IPS-15b (cell line): ENCODE measurements around the gene ACOX3.
"Not testable (repeated sequence)": the region's sequence is repeated elsewhere in the genome, so short reads cannot be mapped to it uniquely, and the experiment has no call there.

Experiments
- H3K27me3 ChIP-seq: one replicate; pipeline ENCODE4 v1.6.1; 2013; ENCODE audit warnings: low read length; ENCODE audit not compliant: control insufficient read depth, insufficient read depth
- H3K36me3 ChIP-seq: one replicate; pipeline ENCODE4 v1.6.1; 2013; ENCODE audit warnings: low read length; ENCODE audit not compliant: control insufficient read depth, insufficient read depth
- H3K4me1 ChIP-seq: one replicate; pipeline ENCODE4 v1.6.1; 2013; ENCODE audit warnings: mild to moderate bottlenecking, low read length; ENCODE audit not compliant: control insufficient read depth, insufficient read depth
- H3K4me3 ChIP-seq: one replicate; pipeline ENCODE4 v1.5.1; 2013; ENCODE audit warnings: low read depth, low read length
- H3K9ac ChIP-seq: one replicate; pipeline ENCODE4 v1.6.1; 2013; ENCODE audit warnings: low read depth, mild to moderate bottlenecking, low read length
- H3K9me3 ChIP-seq: one replicate; pipeline ENCODE4 v1.6.1; 2013; ENCODE audit warnings: mild to moderate bottlenecking, low read length; ENCODE audit not compliant: control insufficient read depth, insufficient read depth

Gene ACOX3

DNA sequence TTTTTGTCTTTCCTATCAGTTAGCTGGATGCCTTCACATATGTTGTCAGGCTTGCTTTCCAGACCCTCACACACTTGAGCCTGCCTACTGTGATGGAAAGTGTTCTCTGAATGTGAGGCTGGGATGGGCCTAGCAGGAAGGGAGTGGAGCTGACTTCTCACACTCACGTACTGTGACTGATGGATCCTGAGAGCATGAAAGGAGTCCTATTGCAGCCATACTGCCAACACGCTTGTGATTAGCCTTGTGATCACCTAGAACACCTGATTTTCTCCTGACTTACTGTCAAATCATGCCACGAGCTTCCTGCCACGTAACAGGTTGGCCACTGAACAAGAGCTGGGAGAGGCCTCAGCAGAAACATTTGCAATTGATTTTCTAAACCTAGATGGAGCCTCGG is 49.9 kb downstream of the ACOX3 start:
- H3K9ac ChIP-seq, result no peak overlapping the region
- H3K4me1 ChIP-seq, result no peaks in the 10 kb centered on the region
- no peaks in the 10 kb centered on the region for H3K27me3 ChIP-seq
- no peaks in the 10 kb centered on the region for H3K9me3 ChIP-seq
- peaks cover 3% of the 10 kb centered on the region for H3K36me3 ChIP-seq
- H3K4me3 ChIP-seq, result no peak overlapping the region

DNA sequence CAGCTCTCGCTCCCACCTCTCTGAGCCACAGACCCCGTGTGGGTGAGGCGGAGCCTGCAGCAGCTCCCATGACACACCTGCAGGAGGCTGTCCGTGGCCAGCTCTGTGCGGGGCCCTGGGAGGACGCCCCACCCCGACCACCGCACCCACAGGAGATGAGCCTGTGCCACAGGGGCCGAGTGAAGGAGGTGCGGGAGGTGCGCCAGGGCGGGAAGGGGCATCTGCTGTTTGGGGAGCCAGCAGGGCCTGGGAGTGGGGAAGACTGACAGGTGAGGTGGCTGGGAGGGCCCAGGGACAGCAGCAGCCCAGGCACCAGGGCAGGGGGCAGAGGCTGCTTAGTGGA is 52.0 kb downstream of the ACOX3 start:
- H3K36me3 ChIP-seq, result peaks cover 3% of the 10 kb centered on the region
- no peaks in the 10 kb centered on the region for H3K9me3 ChIP-seq
- H3K4me3 ChIP-seq, result no peak overlapping the region
- no peaks in the 10 kb centered on the region for H3K27me3 ChIP-seq
- no peak overlapping the region for H3K9ac ChIP-seq
- no peaks in the 10 kb centered on the region for H3K4me1 ChIP-seq

DNA sequence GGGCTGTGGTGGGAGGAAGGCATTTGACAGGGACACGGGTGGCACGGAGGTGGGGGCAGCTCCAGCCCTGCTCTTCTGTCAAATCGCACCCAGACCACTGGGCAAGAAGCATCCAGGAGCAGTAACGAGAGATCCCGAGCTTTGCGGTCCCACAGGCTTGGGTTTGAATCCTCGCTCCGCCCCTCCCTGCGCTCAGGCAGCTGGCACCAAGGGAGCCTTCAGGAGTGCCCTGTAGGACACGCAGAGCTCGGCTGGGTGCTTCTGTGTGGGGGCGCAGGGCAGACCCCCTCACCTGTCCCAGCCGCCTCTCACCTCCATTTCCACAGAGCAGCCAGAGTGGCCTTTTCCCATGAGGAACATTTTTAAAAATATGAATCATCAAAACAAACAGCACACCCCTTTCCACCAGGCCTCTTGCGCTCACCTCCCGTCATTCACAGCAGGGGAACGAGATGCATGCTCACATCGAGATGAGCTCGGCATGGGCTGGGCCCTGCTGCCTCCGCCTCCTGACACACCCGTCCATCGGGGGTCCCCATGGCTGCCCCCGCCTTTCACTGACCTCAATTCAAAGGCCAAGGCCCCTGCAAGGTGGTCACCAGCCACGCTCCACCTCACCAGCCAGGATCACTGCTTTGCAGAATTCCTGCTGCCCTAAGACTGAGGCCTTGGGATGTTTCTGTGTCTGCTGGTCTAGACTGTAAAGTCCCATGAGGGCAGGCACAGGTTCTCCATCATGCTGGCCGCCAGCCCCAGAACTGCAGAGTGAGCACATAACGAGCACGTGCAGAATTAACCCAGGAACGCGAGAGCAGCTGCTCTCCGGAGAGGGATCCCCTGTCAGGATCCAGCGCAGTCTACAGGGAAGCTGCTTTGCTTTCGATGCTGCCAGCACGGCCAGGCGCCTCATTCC is 52.7 kb downstream of the ACOX3 start:
- Histone ChIP-seq H3K36me3 (peaks cover 3% of the 10 kb centered on the region), H3K9me3 (no peaks in the 10 kb centered on the region), H3K4me3 (no peak overlapping the region), H3K9ac (no peak overlapping the region), H3K27me3 (no peaks in the 10 kb centered on the region), H3K4me1 (no peaks in the 10 kb centered on the region)

DNA sequence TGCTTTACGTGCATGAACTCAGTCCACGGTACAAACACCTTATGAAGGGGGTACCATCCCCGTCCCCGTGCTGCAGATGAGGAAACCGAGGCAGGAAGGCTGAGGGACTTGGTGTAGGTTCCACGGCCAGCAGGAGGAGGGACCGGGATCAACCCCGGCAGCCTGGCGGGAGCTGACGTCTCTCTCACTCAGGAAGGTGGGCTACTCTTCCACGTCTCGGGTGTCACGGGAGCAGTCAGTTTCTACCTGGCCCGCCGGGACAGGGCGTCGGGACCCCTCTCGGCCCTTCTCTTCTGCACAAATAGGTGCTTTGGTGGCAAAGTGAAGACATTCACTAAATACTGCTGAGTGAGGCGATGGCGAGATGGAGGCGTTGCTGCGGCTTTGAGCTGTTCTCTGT is 53.3 kb downstream of the ACOX3 start:
- no peak overlapping the region for H3K9ac ChIP-seq
- no peaks in the 10 kb centered on the region for H3K4me1 ChIP-seq
- no peaks in the 10 kb centered on the region for H3K9me3 ChIP-seq
- no peaks in the 10 kb centered on the region for H3K27me3 ChIP-seq
- peaks cover 3% of the 10 kb centered on the region for H3K36me3 ChIP-seq
- no peak overlapping the region for H3K4me3 ChIP-seq

DNA sequence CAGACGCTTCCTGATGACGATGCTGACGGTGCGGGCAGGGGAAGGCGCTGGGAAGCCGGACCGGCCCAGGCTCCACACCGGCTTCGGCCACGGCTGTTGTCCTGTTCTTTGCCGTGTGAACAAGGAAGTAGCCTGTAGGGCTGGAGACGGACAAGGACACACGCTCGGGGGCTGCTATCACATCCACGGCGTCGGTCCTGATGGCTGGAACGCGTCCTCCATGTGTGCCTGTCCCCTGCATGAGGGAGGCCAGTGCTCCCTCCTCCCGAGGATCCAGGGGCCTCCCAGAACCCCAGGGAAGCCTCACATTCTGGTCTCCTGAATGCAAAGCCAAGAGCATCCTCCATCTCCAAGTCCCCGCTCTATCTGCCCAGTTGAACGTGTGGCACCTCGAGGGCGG is 53.8 kb downstream of the ACOX3 start:
- H3K9me3 ChIP-seq, result no peaks in the 10 kb centered on the region
- no peak overlapping the region for H3K9ac ChIP-seq
- no peaks in the 10 kb centered on the region for H3K27me3 ChIP-seq
- H3K4me1 ChIP-seq, result no peaks in the 10 kb centered on the region
- H3K36me3 ChIP-seq, result peaks cover 3% of the 10 kb centered on the region
- H3K4me3 ChIP-seq, result no peak overlapping the region

DNA sequence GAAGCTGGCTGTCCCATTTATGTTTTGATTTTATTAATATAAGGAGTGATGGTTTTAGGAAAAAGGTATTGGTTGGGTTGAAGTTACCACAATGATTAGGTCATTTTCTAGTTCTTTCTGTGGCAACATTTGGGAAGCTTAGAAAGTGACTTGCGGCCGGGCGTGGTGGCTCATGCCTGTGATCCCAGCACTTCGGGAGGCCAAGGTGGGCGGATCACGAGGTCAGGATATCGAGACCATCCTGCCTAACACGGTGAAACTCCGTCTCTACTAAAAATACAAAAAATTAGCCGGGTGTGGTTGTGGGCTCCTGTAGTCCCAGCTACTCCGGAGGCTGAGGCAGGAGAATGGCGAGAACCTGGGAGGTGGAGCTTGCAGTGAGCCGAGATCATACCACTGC is 54.4 kb downstream of the ACOX3 start:
- H3K4me3 ChIP-seq, H3K27me3 ChIP-seq, H3K4me1 ChIP-seq, H3K9me3 ChIP-seq, H3K36me3 ChIP-seq, H3K9ac ChIP-seq: not testable (repeated sequence)

DNA sequence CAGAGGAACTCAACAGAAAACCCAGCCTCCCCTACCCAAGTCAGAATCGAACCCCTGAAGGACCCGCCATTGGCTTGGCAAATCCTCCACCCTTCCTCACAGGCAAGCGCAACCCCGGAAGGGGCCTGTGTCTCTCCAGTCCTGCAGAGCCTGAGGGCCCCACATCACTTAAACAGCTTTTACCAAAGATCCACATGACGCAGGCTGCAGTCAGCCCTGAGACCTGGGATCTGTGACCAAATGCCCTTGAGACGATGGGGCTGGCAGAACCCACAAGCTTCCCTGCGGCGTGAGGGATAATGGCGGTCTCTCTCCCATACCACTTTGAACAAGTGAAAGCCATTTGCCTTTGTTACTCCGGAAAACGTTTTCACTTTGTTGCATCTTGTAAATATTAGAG is 54.9 kb downstream of the ACOX3 start:
- H3K27me3 ChIP-seq, result no peaks in the 10 kb centered on the region
- H3K4me1 ChIP-seq, result no peaks in the 10 kb centered on the region
- peaks cover 3% of the 10 kb centered on the region for H3K36me3 ChIP-seq

DNA sequence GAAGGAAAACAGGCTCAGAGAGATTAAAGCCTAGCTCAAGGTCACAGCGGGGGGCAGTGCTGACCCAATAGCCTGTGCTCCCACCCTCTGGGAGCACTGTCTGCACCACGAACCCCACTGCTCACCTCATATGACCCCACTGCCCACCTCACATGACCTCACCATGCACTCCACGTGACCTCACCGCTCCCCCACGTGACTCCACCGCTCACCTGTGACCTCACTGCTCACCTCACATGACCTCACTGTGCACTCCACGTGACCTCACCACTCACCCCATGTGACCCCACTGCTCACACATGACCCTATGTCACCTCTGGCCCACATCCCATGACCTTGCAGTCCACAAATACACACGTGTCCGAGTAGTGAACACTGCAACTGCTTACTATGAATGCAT is 55.4 kb downstream of the ACOX3 start:
- no peak overlapping the region for H3K4me3 ChIP-seq
- H3K4me1 ChIP-seq, result no peaks in the 10 kb centered on the region
- H3K9ac ChIP-seq, result no peak overlapping the region
- H3K36me3 ChIP-seq, result peaks cover 3% of the 10 kb centered on the region
- H3K9me3 ChIP-seq, result no peaks in the 10 kb centered on the region
- no peaks in the 10 kb centered on the region for H3K27me3 ChIP-seq

More for the DNA sequence above, 54.9 kb downstream of the ACOX3 start:
- no peak overlapping the region for H3K9ac ChIP-seq
- no peaks in the 10 kb centered on the region for H3K9me3 ChIP-seq
- no peak overlapping the region for H3K4me3 ChIP-seq

DNA sequence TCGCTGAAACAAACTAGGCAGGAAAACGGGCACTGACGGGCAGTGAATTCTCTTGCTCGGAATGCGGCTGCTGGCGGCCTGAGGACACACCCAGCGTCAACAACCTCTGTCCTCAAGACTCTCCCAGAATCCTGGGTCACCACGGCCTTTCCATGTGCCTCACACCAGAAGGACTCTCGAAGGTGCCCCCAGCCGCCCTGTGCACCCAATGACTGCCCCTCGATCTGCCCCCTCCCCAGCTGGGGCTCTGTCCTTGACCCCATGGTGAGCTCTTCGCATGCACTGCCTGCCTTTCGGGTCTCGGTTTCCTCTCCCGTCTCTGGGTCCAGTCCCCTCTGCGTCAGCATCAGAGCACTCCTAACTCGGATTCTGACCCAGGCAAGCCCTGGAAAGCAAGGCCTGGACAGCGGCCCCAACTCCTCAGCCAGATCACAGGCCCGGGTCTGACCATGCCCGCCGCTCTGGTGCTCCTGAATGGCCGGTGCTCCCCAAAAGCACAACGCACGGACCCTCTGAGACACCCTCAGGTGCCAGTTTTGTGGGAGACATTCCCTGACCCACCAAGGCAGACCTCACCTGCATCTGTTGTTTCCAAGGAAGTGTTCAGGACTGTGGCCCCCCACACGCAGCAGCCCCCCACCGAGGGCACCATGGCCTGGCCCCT is 56.0 kb downstream of the ACOX3 start:
- no peaks in the 10 kb centered on the region for H3K27me3 ChIP-seq
- H3K9me3 ChIP-seq, result no peaks in the 10 kb centered on the region
- peaks cover 3% of the 10 kb centered on the region for H3K36me3 ChIP-seq
- no peak overlapping the region for H3K4me3 ChIP-seq
- H3K4me1 ChIP-seq, result no peaks in the 10 kb centered on the region
- H3K9ac ChIP-seq, result no peak overlapping the region

DNA sequence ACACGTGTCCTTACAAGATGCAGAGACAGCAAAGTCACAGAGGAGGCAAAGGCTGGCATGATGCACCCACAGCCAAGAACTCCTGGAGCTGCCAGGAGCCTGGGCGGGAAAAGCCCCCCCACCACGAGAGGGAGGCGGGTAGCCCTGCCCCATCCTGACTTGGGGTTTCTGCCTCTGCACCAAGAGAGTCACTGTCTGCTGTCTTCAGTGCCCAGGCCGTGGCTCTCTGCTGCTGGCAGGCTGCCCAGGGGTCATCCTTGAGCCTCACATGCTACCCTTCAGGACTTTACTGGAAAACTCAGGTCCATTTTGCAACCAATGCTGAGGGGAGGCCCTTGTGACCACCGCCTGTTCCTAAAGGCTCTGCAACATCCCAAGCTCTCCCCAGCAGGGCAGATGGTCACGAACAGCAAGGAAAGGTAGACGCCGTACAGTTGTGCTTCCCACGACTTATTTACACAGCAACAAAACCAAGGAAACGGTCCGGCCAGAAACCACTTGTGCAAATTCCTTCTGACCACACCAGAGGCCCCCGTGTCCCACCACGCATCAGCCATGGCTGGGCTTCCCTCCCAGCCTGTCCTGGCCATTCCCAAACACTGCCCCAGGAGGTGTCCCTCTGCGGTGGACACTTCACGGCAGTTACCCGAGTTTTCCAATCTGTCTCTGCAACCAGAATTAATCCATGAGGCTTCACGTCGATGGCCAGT is 56.9 kb downstream of the ACOX3 start:
- Histone ChIP-seq H3K4me1 (no peaks in the 10 kb centered on the region), H3K36me3 (peaks cover 3% of the 10 kb centered on the region), H3K4me3 (no peak overlapping the region), H3K27me3 (no peaks in the 10 kb centered on the region), H3K9me3 (no peaks in the 10 kb centered on the region), H3K9ac (peak overlapping the region; percentile 5)

DNA sequence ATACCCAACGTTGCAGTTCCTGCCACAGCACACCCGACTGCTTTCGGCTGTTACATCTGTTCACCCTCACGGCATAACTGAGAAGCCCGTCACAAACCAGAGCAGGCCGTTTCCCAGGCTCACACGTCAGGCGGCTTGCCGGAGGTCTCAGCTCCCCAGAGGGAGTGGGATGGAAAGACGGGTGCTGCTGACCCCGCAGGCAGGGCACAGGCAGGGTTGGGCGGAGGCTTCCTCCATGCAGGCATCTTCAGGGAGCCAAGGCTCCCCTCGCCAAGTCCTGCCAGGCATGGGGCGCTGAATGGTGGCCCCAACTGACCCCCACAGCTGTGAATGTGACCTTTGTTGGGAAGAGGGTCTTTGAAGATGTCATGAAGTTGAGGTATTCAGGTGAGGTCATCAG is 57.5 kb downstream of the ACOX3 start:
- Histone ChIP-seq H3K36me3 (peaks cover 3% of the 10 kb centered on the region), H3K4me3 (no peak overlapping the region), H3K27me3 (no peaks in the 10 kb centered on the region), H3K9me3 (no peaks in the 10 kb centered on the region), H3K4me1 (no peaks in the 10 kb centered on the region), H3K9ac (peak overlapping the region; percentile 5)
